ENCODE data around the gene TCEANC2. TPM values are rescaled to one million over a fixed set of nuclear protein-coding genes. Genes with fewer than 3 reads are reported as not detected.

Gene TCEANC2
- total and polyA plus RNA-seq, 2 of the 4 experiments (the other 2 are of a cell fraction), result 2.4 to 3.2 TPM

- Histone ChIP-seq H3K4me2 (ENCODE audit: low read depth, low read length) (no peak overlapping the region), H3K9me3 (ENCODE audit: control insufficient read depth, insufficient read depth, low read length) (no peaks in the 10 kb centered on the region), H3K23ac (ENCODE audit: low read depth, low read length) (no peak overlapping the region), H3K9me1 (ENCODE audit: insufficient read depth, low read length) (no peaks in the 10 kb centered on the region), H3K4me3 (ENCODE audit: insufficient read depth, low read depth, low read length) (no peak overlapping the region), H3K27ac (ENCODE audit: insufficient read depth, low read length) (no peak overlapping the region), H2AFZ (replicated peaks; ENCODE audit: low read length, poor library complexity) (no peak overlapping the region), H3K79me1 (ENCODE audit: low read depth in 1 of 2, low read length in 2 of 2) (no peaks in the 10 kb centered on the region), H2AK9ac (replicated peaks; ENCODE audit: low read depth, low read length, poor library complexity) (no peak overlapping the region), H3K14ac (replicated peaks; ENCODE audit: low read depth, low read length) (no peak overlapping the region), H3K36me3 (ENCODE audit: control insufficient read depth, insufficient read depth, low read length) (peaks cover 7% of the 10 kb centered on the region; the same call in 1 of the 2 replicates), H4K8ac (ENCODE audit: low read depth in 2 of 2, low read length in 2 of 2) (no peak overlapping the region), H2BK15ac (ENCODE audit: low read depth, low read length) (no peak overlapping the region), H2BK120ac (ENCODE audit: low read depth, low read length) (no peak overlapping the region), H4K20me1 (ENCODE audit: insufficient read depth, low read length) (no peaks in the 10 kb centered on the region), H3K4me1 (ENCODE audit: control insufficient read depth, insufficient read depth, low read length) (no peaks in the 10 kb centered on the region), H3K27me3 (ENCODE audit: control insufficient read depth, insufficient read depth, low read length) (no peaks in the 10 kb centered on the region), H4K91ac (ENCODE audit: insufficient read depth, low read depth, low read length) (no peak overlapping the region), H4K5ac (ENCODE audit: low read depth, low read length) (no peak overlapping the region), H3K4ac (ENCODE audit: low read depth, low read length) (no peak overlapping the region), H3K56ac (ENCODE audit: extremely low read depth, insufficient read depth, low read length) (no peak overlapping the region), H2BK20ac (ENCODE audit: low read depth, low read length) (no peak overlapping the region), H2AK5ac (ENCODE audit: low read depth, low read length) (no peak overlapping the region), H2BK5ac (ENCODE audit: low read depth, low read length, poor library complexity, severe bottlenecking) (no peak overlapping the region), H3K18ac (ENCODE audit: low read depth, low read length) (no peak overlapping the region), H3K9ac (ENCODE audit: low read depth, low read length) (no peak overlapping the region)
- POLR2A ChIA-PET (ENCODE audit: unreplicated experiment), result no interaction called here
- CTCF ChIA-PET, result interaction anchor here (0.9 kb wide), 1 partner anchor 14 kb away, joined by 3 read pairs; no protein-coding TSS in a partner anchor
- WGBS, 2 experiments (ENCODE audit: extremely low coverage in 2 of 2, insufficient read length in 1 of 2), result 80% methylated on average over 1 of the region's 6 CpGs; no CpG with 5 or more reads in 1 of the 2 experiments
- TF ChIP-seq CEBPB (IDR thresholded peaks at IDR 0.05; ENCODE audit: low read depth, low read length), result no peak
- no peak for TF ChIP-seq USF2 (IDR thresholded peaks at IDR 0.05; ENCODE audit: low read depth, low read length)
- no peak for TF ChIP-seq MXI1 (IDR thresholded peaks at IDR 0.05; ENCODE audit: borderline replicate concordance, low read depth, low read length)
- no peak for TF ChIP-seq POLR2A (IDR thresholded peaks at IDR 0.05; ENCODE audit: low read depth, low read length)
- no peak for TF ChIP-seq FOS (IDR thresholded peaks at IDR 0.05; ENCODE audit: low read depth, low read length)
- no peak for TF ChIP-seq CHD1 (IDR thresholded peaks at IDR 0.05; ENCODE audit: low read depth, low read length)
- TF ChIP-seq ELK1 (IDR thresholded peaks at IDR 0.05; ENCODE audit: borderline replicate concordance, low read depth, low read length), result no peak
- TF ChIP-seq BHLHE40 (IDR thresholded peaks at IDR 0.05; ENCODE audit: low read depth, low read length), result no peak
- TF ChIP-seq NFE2L2 (IDR thresholded peaks at IDR 0.05; ENCODE audit: low read depth, low read length), result no peak
- ATAC-seq (ENCODE audit: low read depth) (no peak), DNase-seq (no peak)
- dilution Hi-C loops (cut with HindIII; ENCODE audit: low sequenced_read_pairs, unreplicated experiment) (no loop called here), intact Hi-C loops (cut with micrococcal nuclease) (no loop called here), in situ Hi-C loops (cut with MboI; ENCODE audit: low sequenced_read_pairs) (no loop called here)
- BruUV-seq (replicated peaks), result no TSS peak
Observed at GRCh38 chr1:54099061-54099610, 45.7 kb downstream of the TCEANC2 start.
